Small intestine (tissue), 7 donors: Measurements from ENCODE around the gene REEP5. TPM values are rescaled to one million over a fixed set of nuclear protein-coding genes. Genes with fewer than 3 reads are reported as not detected.
"Not testable (repeated sequence)": the region's sequence is repeated elsewhere in the genome, so short reads cannot be mapped to it uniquely, and the experiment has no call there.

Source experiments
- DNase-seq, 2 donors: peaks; one replicate each; pipeline versions ENCODE4 v3.0.0 to v3.0.0-alpha.2; 2013
- FAIRE-seq: peaks from 2 replicates; lab custom pipeline; 2012; peaks lifted over from hg19 to GRCh38; lab: Jason Lieb, UNC
- H3K27ac ChIP-seq, 3 donors: one replicate each; pipeline ENCODE4 v1.5.1; 2013; ENCODE audit warnings: low read length in 2 of 3, mild to moderate bottlenecking in 2 of 3, control low read depth in 1 of 3, inconsistent platforms in 1 of 3, low read depth in 1 of 3, moderate library complexity in 1 of 3
- H3K27me3 ChIP-seq, 3 donors: one replicate each; pipeline ENCODE4 v1.6.1; 2013; ENCODE audit warnings: low read length in 3 of 3, inconsistent platforms in 1 of 3; ENCODE audit not compliant: control insufficient read depth in 3 of 3, insufficient read depth in 3 of 3
- H3K36me3 ChIP-seq, 3 donors: one replicate each; pipeline ENCODE4 v1.6.1; 2013; ENCODE audit warnings: low read length in 3 of 3, inconsistent platforms in 1 of 3, low read depth in 1 of 3, mild to moderate bottlenecking in 1 of 3, moderate library complexity in 1 of 3; ENCODE audit not compliant: control insufficient read depth in 3 of 3, insufficient read depth in 2 of 3
- H3K4me1 ChIP-seq, 3 donors: one replicate each; pipeline ENCODE4 v1.6.1; 2013; ENCODE audit warnings: low read length in 2 of 3, inconsistent platforms in 1 of 3, low read depth in 1 of 3, mild to moderate bottlenecking in 1 of 3, moderate library complexity in 1 of 3; ENCODE audit not compliant: control insufficient read depth in 3 of 3, insufficient read depth in 2 of 3
- H3K4me3 ChIP-seq, 3 donors: one replicate each; pipeline ENCODE4 v1.5.1; 2013; ENCODE audit warnings: low read length in 3 of 3, control low read depth in 1 of 3, inconsistent platforms in 1 of 3, low read depth in 1 of 3, mild to moderate bottlenecking in 1 of 3, moderate library complexity in 1 of 3
- H3K9me3 ChIP-seq, 2 donors: one replicate each; pipeline ENCODE4 v1.6.1; 2013; ENCODE audit warnings: low read depth in 1 of 2, low read length in 1 of 2; ENCODE audit not compliant: control insufficient read depth in 2 of 2, insufficient read depth in 1 of 2
- WGBS, 3 donors: extraction: QIAGEN DNeasy Blood & Tissue Kit; methylation state at CpG; one replicate each; pipeline ENCODE4 v1.1.7; 2013; 5-methylcytosine and 5-hydroxymethylcytosine counted together
- polyA plus RNA-seq, 4 donors: library from polyadenylated mRNA; stranded (reverse) in 3 of 4; unstranded in 1 of 4; fragments of 200-250 nt in 3 of 4; fragments of 120-200 nt in 1 of 4; gene quantifications; one replicate each; pipeline versions ENCODE4 v1.2.1 to v1.2.3, GENCODE V29; 2013
- donor health status: healthy with polysubstance abuse.
- donor health status: control.
- donor health status: control.
- donor health status: Bipolar disorder and iron deficiency.
- donor health status: healthy.

Gene REEP5
- polyA plus RNA-seq, 4 donors, result 27.3 to 69.4 (median 37.5) TPM

DNA sequence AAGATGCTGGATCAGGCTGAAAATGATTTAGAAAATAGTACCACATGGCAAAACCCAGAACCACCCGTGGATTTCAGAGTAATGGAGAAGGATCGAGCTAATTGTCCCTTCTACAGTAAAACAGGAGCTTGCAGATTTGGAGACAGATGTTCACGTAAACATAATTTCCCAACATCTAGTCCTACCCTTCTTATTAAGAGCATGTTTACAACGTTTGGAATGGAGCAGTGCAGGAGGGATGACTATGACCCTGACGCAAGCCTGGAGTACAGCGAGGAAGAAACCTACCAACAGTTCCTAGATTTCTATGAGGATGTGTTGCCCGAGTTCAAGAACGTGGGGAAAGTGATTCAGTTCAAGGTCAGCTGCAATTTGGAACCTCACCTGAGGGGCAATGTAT, 30.0 kb downstream of the REEP5 start:
- H3K4me1 ChIP-seq, FAIRE-seq, H3K4me3 ChIP-seq, H3K9me3 ChIP-seq, H3K27ac ChIP-seq, DNase-seq, H3K27me3 ChIP-seq: not testable (repeated sequence)
- 83 to 91% (median 87%) methylated on average over 8 of the region's 8 CpGs for WGBS, 3 donors
- peaks cover 4 to 32% (median 4%) of the 10 kb centered on the region in 3 donors for H3K36me3 ChIP-seq

DNA sequence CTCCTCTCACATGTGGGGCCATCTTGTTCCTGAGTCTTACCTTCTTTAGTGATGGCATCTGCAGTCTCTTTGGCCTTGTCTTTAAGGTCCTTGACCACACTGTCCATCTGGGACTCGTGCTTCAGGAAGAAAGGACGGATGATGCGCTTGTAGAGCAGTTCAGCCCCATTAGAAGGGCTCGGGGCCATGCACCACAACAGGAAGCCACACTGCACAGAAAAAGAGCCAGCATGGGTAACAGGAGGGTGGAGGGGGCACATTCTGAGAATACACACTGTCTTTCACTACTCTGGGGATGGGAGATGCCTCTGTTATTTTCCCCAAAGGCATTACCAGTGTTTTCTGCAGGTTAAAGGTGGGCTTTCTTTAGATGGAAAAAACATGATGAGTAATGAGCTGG, 35.1 kb downstream of the REEP5 start:
- H3K4me1 ChIP-seq, result no peaks in the 10 kb centered on the region
- no peak overlapping the region for H3K4me3 ChIP-seq
- peaks cover 11 to 34% (median 19%) of the 10 kb centered on the region in 3 donors for H3K36me3 ChIP-seq
- FAIRE-seq (no peak), DNase-seq (peak in 1 of 2 donors; percentile 7)
- H3K27me3 ChIP-seq, result no peaks in the 10 kb centered on the region
- H3K27ac ChIP-seq, result no peak overlapping the region
- no peaks in the 10 kb centered on the region for H3K9me3 ChIP-seq
- 80 to 83% (median 83%) methylated on average over 4 of the region's 4 CpGs for WGBS, 3 donors

DNA sequence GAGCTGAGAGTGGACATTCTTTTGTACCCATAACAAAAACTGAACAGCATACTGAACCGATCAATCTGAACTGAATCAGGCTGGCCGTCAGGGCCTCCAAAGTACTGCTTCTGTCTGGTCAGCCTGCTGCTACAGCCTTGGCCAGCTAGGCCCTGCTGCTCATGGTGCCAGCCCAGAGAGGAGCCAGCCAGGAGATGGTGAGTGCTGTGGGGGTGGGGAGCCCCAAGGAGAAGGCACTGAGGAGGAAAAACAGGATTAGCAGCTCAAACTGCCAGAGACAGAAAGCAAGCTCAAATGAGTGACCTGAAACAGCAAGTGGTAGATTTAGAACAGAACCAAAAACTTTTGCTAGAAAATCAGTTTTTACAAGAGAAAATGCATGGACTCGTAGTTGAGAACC, 37.0 kb downstream of the REEP5 start:
- H3K27me3 ChIP-seq, result no peaks in the 10 kb centered on the region
- 77 to 92% (median 86%) methylated on average over 3 of the region's 3 CpGs for WGBS, 3 donors
- no peak overlapping the region for H3K4me3 ChIP-seq
- H3K27ac ChIP-seq, result no peak overlapping the region
- H3K9me3 ChIP-seq, result no peaks in the 10 kb centered on the region
- H3K4me1 ChIP-seq, result no peaks in the 10 kb centered on the region
- no peak for DNase-seq
- H3K36me3 ChIP-seq, result peaks cover 19 to 37% (median 19%) of the 10 kb centered on the region in 3 donors
- no peak for FAIRE-seq

DNA sequence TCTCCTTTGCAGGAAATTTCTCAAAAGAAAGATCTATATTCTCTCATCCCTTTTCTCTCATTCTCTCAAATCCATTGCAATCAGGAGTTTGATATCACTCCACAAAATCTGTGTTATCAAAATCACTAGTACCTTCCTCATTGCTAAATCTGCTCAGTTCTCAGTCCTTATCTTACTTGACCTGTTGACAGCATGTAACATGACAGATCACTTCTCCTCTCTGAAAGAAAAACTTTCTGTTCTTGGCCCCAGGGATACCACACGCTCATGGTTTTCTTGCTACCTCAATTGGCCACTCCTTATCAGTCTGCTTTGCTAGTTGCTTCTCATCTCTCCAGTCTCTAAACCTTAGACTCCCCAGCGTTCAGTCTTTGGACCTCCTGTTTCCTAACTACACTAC, 38.8 kb downstream of the REEP5 start:
- H3K27me3 ChIP-seq, result no peaks in the 10 kb centered on the region
- no peak overlapping the region for H3K4me3 ChIP-seq
- 88 to 93% (median 88%) methylated on average over 2 of the region's 2 CpGs for WGBS, 3 donors
- DNase-seq (no peak), FAIRE-seq (no peak)
- no peak overlapping the region for H3K27ac ChIP-seq
- H3K36me3 ChIP-seq, result peaks cover 19 to 34% (median 25%) of the 10 kb centered on the region in 3 donors
- no peaks in the 10 kb centered on the region for H3K9me3 ChIP-seq
- H3K4me1 ChIP-seq, result no peaks in the 10 kb centered on the region

DNA sequence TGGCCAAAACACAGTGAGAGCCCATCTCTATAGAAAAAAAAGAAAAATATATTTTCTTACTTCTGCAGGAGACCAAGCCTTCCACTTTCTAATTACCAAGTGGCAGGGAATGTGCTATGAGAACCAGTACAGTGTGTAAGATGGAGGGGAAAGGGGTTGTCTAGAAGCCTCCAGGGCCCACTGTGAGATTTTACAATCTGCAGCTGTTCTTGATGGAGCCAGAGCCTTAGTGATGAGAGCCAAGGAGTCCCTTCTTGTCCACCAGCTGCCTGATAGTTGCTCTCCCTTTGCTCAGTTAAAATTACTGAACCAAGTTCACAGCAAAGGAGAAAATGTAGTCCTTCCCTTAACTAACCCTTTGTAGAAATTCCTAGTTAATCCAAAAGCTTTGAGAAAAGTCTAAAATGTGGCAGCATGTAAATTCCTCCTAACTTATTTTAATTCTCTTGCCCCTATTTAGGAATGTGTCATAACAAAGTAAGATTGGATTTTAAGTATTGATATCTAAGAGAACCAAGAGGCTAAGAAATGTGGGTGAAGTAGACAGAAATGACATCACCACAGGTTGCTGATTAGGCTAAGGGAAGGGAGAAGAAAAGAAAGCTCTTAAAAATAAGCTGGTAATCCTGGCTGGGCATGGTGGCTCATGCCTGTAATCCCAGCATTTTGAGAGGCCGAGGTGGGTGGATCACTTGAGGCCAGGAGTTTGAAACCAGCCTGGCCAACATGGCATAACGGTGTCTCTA, 41.6 kb downstream of the REEP5 start:
- Histone ChIP-seq H3K27ac (no peak overlapping the region), H3K27me3 (no peaks in the 10 kb centered on the region), H3K36me3 (peaks cover 17 to 29% (median 19%) of the 10 kb centered on the region in 3 donors), H3K9me3 (no peaks in the 10 kb centered on the region), H3K4me1 (no peaks in the 10 kb centered on the region), H3K4me3 (no peak overlapping the region)
- FAIRE-seq, result no peak
- WGBS, 3 donors, result 82 to 92% (median 87%) methylated on average over 2 of the region's 2 CpGs
- no peak for DNase-seq

DNA sequence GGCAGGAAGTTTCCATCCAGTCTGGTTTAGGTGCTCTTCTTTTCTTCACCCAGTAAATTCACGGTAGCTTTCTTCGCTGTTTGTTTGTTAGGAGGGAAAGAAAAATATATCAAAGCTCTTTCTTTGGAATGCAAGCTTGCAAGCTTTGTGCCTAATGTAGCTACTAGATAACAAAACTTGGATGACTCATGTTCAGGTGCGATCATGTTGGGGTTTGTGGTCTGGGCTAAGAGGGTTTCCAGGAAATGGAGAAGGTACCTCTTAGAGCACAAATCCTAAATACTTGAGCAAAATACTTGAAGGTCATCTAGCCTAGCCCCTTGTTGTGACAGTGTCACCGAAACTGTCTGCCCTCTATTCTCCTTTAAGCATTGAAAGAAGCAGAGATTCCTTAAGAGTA, 43.3 kb downstream of the REEP5 start:
- WGBS, 3 donors, result 61 to 69% (median 64%) methylated on average over 4 of the region's 4 CpGs
- FAIRE-seq (no peak), DNase-seq (peak in 1 of 2 donors; percentile 49)
- H3K27me3 ChIP-seq, result no peaks in the 10 kb centered on the region
- H3K9me3 ChIP-seq, result no peaks in the 10 kb centered on the region
- H3K27ac ChIP-seq, result peak overlapping the region in 1 of 3 donors; percentile 27
- H3K36me3 ChIP-seq, result peaks cover 13 to 20% (median 16%) of the 10 kb centered on the region in 3 donors
- no peak overlapping the region for H3K4me3 ChIP-seq
- no peaks in the 10 kb centered on the region for H3K4me1 ChIP-seq

DNA sequence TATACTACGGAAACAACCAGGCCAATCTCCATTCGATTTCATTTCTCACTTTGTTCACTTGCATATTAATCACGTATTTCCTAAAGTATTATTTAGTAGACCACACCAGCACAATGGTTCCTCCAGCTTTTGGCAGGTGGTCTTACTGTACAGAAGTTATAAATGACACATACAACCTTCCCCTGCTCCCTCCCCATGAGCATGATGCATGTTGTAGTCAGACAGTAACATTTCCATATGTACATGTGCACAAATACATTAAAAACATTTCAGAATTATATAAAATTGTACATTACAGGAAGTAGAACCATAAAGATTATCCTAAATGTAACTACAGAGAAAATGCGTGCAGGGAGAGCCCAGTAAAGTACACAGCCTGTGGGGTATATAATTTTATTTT, 43.9 kb downstream of the REEP5 start:
- Histone ChIP-seq H3K9me3 (no peaks in the 10 kb centered on the region), H3K4me3 (no peak overlapping the region), H3K4me1 (no peaks in the 10 kb centered on the region), H3K27me3 (no peaks in the 10 kb centered on the region), H3K36me3 (peaks cover 13 to 20% (median 13%) of the 10 kb centered on the region in 3 donors), H3K27ac (no peak overlapping the region)
- 66 to 93% (median 75%) methylated on average over 4 of the region's 4 CpGs for WGBS, 3 donors
- DNase-seq (no peak), FAIRE-seq (no peak)

DNA sequence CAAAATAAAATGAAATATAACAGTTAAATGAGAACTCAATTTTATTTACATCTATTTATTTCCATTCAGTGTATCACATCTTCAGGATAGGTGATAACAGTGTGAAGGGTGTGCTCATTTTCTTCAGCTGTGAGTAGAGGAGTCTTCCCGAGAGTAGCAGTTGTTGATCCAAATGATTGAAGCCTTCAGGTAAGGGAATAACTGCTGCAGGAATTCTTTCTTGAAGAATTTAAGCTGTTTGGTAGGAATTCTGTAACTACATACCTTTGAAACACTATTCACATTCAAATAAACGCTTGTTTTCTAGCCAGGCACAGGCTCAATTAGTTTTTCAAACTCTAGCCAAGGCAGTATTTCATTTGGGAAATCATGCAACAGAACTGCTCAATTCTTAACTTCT, 45.7 kb downstream of the REEP5 start:
- DNase-seq (no peak), FAIRE-seq (no peak)
- no peaks in the 10 kb centered on the region for H3K9me3 ChIP-seq
- H3K36me3 ChIP-seq, result peaks cover 8 to 16% (median 11%) of the 10 kb centered on the region in 3 donors
- H3K4me1 ChIP-seq, result no peaks in the 10 kb centered on the region
- WGBS, 3 donors, result 77 to 81% (median 80%) methylated on average over 2 of the region's 2 CpGs
- no peak overlapping the region for H3K4me3 ChIP-seq
- no peak overlapping the region for H3K27ac ChIP-seq
- H3K27me3 ChIP-seq, result no peaks in the 10 kb centered on the region
